GM18951 (cell line): ENCODE measurements around the gene EDIL3.

Experiments used
- POLR2A ChIP-seq: IDR thresholded peaks from 4 replicates; pipeline ENCODE4 v1.6.1; 2011; ENCODE audit warnings: mild to moderate bottlenecking; ENCODE audit not compliant: insufficient read length, insufficient read depth; ENCODE audit errors: extremely low read depth
- in situ Hi-C: fragments of 300-500 bp; cut with MboI; formaldehyde crosslinking; loops from one replicate; pipeline ENCODE4 v1.12.0; 2022; ENCODE audit warnings: low sequenced_read_pairs, mixed read lengths, inconsistent platforms; ENCODE audit not compliant: unreplicated experiment

Gene EDIL3

DNA sequence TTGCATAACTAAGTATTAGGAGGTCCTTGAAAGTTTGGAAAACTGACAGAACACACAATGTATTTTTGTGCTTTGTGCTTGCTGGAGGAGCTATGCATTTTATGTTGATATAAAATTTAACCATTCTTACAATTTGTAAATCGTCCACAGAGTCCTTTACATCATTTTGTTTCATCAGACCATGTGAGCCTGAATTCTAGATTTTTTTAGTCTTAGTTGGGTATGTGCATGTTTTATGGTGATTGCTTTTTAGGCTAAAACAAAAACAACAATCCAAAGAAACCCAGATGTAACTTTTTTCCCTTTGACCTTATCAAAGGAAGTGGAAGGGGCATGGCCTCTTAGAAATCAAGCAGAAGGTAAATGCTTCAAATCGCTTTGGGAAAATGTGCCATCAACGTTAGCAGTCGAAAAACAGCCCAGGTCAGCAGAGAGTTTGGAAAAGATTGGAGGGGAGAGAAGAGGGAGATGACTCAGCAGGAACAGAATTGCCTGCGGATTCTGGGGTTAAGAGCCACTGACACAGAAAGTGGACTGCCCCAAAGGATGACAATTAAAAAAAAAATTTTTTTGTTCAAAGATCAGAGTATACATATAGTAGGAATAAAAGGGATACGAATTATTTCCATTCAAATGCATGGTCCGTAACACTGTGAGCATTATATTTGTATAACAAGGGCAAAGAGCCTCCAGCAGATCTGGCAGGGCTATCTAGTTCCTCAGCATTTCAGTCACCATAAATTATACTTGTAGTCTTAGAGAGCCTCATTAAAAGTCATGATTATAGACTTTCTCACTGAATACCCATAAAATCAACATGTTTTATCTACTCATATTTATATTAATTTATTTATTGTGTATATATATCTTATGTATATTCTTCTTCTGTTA, 410.5 kb downstream of the EDIL3 start:
- in situ Hi-C loops = no loop called here
- no peak for TF ChIP-seq POLR2A

DNA sequence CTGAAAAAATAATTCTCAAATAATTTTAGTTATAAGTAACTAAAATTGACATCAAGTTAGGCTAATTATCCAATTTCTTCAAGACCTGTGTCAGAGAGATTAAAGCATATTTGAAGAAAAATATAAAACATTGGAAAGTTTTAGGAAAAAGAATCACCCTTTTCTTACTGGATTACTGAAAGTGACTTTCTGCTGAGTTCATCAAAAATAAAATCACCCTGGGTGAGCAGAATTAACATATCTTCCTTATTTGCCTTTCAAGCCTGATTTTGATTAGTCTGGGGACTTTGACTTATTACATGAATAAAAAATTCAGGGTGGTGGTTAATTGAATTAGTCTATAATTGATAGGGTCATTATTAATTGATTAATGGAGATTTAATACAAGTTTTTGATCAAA, 411.8 kb downstream of the EDIL3 start:
- TF ChIP-seq POLR2A = no peak
- in situ Hi-C loops = no loop called here

- in situ Hi-C loops = no loop called here
- TF ChIP-seq POLR2A = no peak
Observed at GRCh38 chr5:83972236-83972635, 412.4 kb downstream of the EDIL3 start.

- no peak for TF ChIP-seq POLR2A
- in situ Hi-C loops = no loop called here
Observed at GRCh38 chr5:83967417-83967816, 417.3 kb downstream of the EDIL3 start.

GRCh38 chr5:83965441-83965840, 419.2 kb downstream of the EDIL3 start:
- TF ChIP-seq POLR2A = no peak
- in situ Hi-C loops = no loop called here

DNA sequence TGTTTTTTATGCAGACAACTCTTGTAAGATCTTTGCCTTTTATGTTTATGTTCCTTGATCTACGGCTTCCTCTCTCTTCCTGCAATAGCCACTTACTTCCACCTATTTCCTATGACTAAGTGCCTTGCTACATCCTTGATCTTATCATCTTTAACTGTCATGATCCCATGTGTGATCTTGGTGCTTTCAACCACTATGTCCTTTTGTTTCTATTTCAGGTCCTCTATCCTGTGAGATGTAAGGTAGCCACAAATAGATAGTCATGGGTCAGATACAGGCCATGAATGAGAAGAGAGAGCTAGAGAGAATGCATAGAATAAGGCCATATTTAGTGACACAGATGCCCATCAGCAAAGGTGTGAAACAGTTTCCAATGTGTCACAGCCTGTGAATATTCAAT, 420.4 kb downstream of the EDIL3 start:
- in situ Hi-C loops = no loop called here
- TF ChIP-seq POLR2A = no peak

- TF ChIP-seq POLR2A = no peak
- in situ Hi-C loops = no loop called here
Observed at GRCh38 chr5:83957188-83957587, 427.5 kb downstream of the EDIL3 start.

GRCh38 chr5:83956386-83956785, 428.3 kb downstream of the EDIL3 start:
- in situ Hi-C loops = no loop called here
- no peak for TF ChIP-seq POLR2A

GRCh38 chr5:83955916-83956315, 428.8 kb downstream of the EDIL3 start:
- in situ Hi-C loops = no loop called here
- TF ChIP-seq POLR2A = no peak

GRCh38 chr5:83947763-83948162, 436.9 kb downstream of the EDIL3 start:
- in situ Hi-C loops = no loop called here

GRCh38 chr5:83946516-83946915, 438.2 kb downstream of the EDIL3 start:
- in situ Hi-C loops = no loop called here
- no peak for TF ChIP-seq POLR2A

More at GRCh38 chr5:83947763-83948162, 436.9 kb downstream of the EDIL3 start:
- no peak for TF ChIP-seq POLR2A

DNA sequence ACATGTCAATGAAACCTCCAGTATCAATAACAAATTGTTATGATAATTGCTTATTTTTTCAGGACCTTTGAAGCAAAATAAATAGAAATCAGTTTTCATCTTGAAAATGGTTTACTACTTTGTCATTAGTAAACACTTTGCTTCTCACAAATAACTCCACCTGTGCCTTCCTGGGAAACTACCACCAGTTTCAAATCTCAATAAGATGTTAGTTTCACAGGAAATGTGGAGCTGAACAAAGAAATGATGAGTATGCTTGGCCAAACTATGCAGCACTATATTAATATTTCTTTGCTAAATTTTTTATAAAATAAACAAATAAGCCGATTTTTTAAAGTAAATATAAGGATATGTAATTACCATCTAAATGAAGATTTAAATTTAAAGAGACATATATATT, 442.5 kb downstream of the EDIL3 start:
- in situ Hi-C loops = no loop called here
- TF ChIP-seq POLR2A = no peak

DNA sequence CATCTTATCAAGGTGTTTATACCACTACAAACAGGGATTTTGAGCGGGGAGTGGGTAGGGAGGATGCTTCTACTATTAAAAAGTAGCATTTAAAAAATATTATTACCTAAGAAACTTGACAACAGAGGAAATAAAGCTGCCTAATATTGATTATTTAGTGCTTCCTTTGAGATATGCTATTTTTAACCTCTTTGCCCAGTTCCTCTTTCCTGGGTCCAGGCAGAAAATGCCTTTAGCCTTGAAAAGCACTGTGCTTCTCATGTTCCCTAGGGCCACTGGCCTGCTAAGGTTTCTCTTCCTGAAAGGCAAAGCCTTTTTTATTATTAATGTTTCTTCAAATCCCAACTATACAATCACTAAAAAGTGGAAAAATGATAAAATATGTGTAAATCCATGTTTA, 446.8 kb downstream of the EDIL3 start:
- in situ Hi-C loops = no loop called here
- no peak for TF ChIP-seq POLR2A

DNA sequence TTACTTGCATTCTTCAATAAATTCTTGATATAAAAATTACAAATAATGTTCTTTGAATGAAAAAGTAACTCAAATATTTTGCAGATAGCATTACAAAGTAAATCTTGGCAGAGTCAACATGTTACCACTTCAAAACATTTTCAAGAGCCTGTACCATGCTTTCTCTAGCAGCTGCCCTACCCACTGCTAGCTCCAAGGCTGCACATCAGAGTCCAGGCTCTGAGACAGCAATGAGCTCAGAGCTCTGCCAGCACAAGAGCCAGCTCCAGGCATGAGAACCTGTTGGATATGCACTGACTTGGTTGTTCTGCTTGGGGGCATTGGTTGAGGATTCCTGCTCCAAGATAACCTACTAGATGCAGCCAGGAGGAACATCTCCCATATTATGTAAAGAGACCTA, 452.7 kb downstream of the EDIL3 start:
- in situ Hi-C loops = no loop called here
- no peak for TF ChIP-seq POLR2A
